ENCODE measurements around the gene PAX6.

- TF ChIP-seq POLR2A (IDR thresholded peaks at IDR 0.05) = no peak
- TF ChIP-seq, protein P1, sequence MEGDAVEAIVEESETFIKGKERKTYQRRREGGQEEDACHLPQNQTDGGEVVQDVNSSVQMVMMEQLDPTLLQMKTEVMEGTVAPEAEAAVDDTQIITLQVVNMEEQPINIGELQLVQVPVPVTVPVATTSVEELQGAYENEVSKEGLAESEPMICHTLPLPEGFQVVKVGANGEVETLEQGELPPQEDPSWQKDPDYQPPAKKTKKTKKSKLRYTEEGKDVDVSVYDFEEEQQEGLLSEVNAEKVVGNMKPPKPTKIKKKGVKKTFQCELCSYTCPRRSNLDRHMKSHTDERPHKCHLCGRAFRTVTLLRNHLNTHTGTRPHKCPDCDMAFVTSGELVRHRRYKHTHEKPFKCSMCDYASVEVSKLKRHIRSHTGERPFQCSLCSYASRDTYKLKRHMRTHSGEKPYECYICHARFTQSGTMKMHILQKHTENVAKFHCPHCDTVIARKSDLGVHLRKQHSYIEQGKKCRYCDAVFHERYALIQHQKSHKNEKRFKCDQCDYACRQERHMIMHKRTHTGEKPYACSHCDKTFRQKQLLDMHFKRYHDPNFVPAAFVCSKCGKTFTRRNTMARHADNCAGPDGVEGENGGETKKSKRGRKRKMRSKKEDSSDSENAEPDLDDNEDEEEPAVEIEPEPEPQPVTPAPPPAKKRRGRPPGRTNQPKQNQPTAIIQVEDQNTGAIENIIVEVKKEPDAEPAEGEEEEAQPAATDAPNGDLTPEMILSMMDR (IDR thresholded peaks at IDR 0.05) = no peak
- no peak for TF ChIP-seq POLR2AphosphoS5 (IDR thresholded peaks at IDR 0.05)
These were observed 4.8 kb upstream of the PAX6 start for GRCh38 chr11:31815711-31816467.

Data from breast epithelium (tissue), 3 donors.